H9 (cell line): ENCODE data around the gene COL11A1. TPM values are rescaled to one million over a fixed set of nuclear protein-coding genes. Genes with fewer than 3 reads are reported as not detected.

Experiments
- DNase-seq: peaks from one replicate; pipeline ENCODE4 v3.0.0-alpha.2; 2017
- H2AFZ ChIP-seq: one replicate; pipeline ENCODE4 v1.6.1; 2013; ENCODE audit warnings: mild to moderate bottlenecking, low read length, control low read depth, moderate library complexity
- H2AK5ac ChIP-seq: 2 replicates; pipeline ENCODE4 v1.6.1; 2013; ENCODE audit warnings: low read length, control low read depth, mixed read lengths; ENCODE audit not compliant: insufficient read length
- H2BK120ac ChIP-seq: one replicate; pipeline ENCODE4 v1.6.1; 2013; ENCODE audit warnings: low read depth, mild to moderate bottlenecking, low read length, control low read depth, inconsistent platforms; ENCODE audit not compliant: poor library complexity, severe bottlenecking
- H2BK12ac ChIP-seq: 2 replicates; pipeline ENCODE4 v1.6.1; 2013; ENCODE audit warnings: low read length, control low read depth, mixed read lengths, low read depth; ENCODE audit not compliant: insufficient read length
- H2BK15ac ChIP-seq: 2 replicates; pipeline ENCODE4 v1.6.1; 2013; ENCODE audit warnings: low read depth, low read length, control low read depth
- H2BK20ac ChIP-seq: one replicate; pipeline ENCODE4 v1.6.1; 2013; ENCODE audit warnings: low read depth, mild to moderate bottlenecking, low read length, control low read depth, inconsistent platforms; ENCODE audit not compliant: poor library complexity, severe bottlenecking
- H2BK5ac ChIP-seq: 2 replicates; pipeline ENCODE4 v1.6.1; 2013; ENCODE audit warnings: low read length, control low read depth, mixed read lengths; ENCODE audit not compliant: insufficient read length
- H3K14ac ChIP-seq: 2 replicates; pipeline ENCODE4 v1.6.1; 2013; ENCODE audit warnings: low read length, control low read depth; ENCODE audit not compliant: insufficient read depth
- H3K18ac ChIP-seq: 2 replicates; pipeline ENCODE4 v1.6.1; 2013; ENCODE audit warnings: low read depth, mild to moderate bottlenecking, mixed read lengths, low read length, control low read depth; ENCODE audit not compliant: insufficient read length
- H3K23ac ChIP-seq: 2 replicates; pipeline ENCODE4 v1.6.1; 2013; ENCODE audit warnings: low read length, control low read depth, mixed read lengths, low read depth; ENCODE audit not compliant: insufficient read length
- H3K23me2 ChIP-seq: 2 replicates; pipeline ENCODE4 v1.6.1; 2013; ENCODE audit warnings: low read depth, mild to moderate bottlenecking, mixed read lengths, low read length, control low read depth; ENCODE audit not compliant: insufficient read length, poor library complexity, severe bottlenecking
- H3K27ac ChIP-seq: 2 replicates; pipeline ENCODE4 v1.5.1; 2013; ENCODE audit warnings: low read length, control low read depth, mixed read lengths, low read depth; ENCODE audit not compliant: insufficient read length
- H3K27me3 ChIP-seq: 2 replicates; pipeline ENCODE4 v1.6.1; 2013; ENCODE audit warnings: low read length, control low read depth, inconsistent platforms; ENCODE audit not compliant: insufficient read depth
- H3K4ac ChIP-seq: 2 replicates; pipeline ENCODE4 v1.6.1; 2013; ENCODE audit warnings: low read depth, mild to moderate bottlenecking, control low read depth, inconsistent platforms, low read length, moderate library complexity
- H3K4me1 ChIP-seq: 2 replicates; pipeline ENCODE4 v1.6.1; 2013; ENCODE audit warnings: low read length, control low read depth, inconsistent platforms; ENCODE audit not compliant: insufficient read depth
- H3K4me2 ChIP-seq: 2 replicates; pipeline ENCODE4 v1.6.1; 2013; ENCODE audit warnings: low read length, control low read depth, mixed read lengths; ENCODE audit not compliant: insufficient read length, insufficient read depth
- H3K56ac ChIP-seq: 2 replicates; pipeline ENCODE4 v1.6.1; 2013; ENCODE audit warnings: low read depth, mild to moderate bottlenecking, mixed read lengths, low read length, control low read depth; ENCODE audit not compliant: insufficient read length
- H3K79me1 ChIP-seq: 2 replicates; pipeline ENCODE4 v1.6.1; 2013; ENCODE audit warnings: low read depth, mild to moderate bottlenecking, moderate library complexity, low read length, control low read depth, inconsistent platforms; ENCODE audit not compliant: insufficient read depth, poor library complexity, severe bottlenecking
- H3K79me2 ChIP-seq: 2 replicates; pipeline ENCODE4 v1.6.1; 2013; ENCODE audit warnings: low read length, control low read depth, inconsistent platforms; ENCODE audit not compliant: insufficient read depth
- H3K9ac ChIP-seq: 2 replicates; pipeline ENCODE4 v1.6.1; 2013; ENCODE audit warnings: low read length, control low read depth, mixed read lengths; ENCODE audit not compliant: insufficient read length; ENCODE audit errors: extremely low read depth
- H3K9me3 ChIP-seq: one replicate; pipeline ENCODE4 v1.6.1; 2013; ENCODE audit warnings: low read depth, low read length, inconsistent platforms; ENCODE audit not compliant: control insufficient read depth
- H3T11ph ChIP-seq: one replicate; pipeline ENCODE4 v1.6.1; 2013; ENCODE audit warnings: mild to moderate bottlenecking, low read length, control low read depth, inconsistent platforms
- H4K20me1 ChIP-seq: one replicate; pipeline ENCODE4 v1.6.1; 2013; ENCODE audit not compliant: control insufficient read depth, insufficient read length, insufficient read depth
- H4K5ac ChIP-seq: 2 replicates; pipeline ENCODE4 v1.6.1; 2013; ENCODE audit warnings: low read depth, mild to moderate bottlenecking, mixed read lengths, low read length, control low read depth; ENCODE audit not compliant: insufficient read length
- H4K8ac ChIP-seq: replicated peaks from 2 replicates; pipeline ENCODE4 v1.6.1; 2013; ENCODE audit warnings: low read length, control low read depth, mixed read lengths, low read depth; ENCODE audit not compliant: insufficient read length
- H4K91ac ChIP-seq: 2 replicates; pipeline ENCODE4 v1.6.1; 2013; ENCODE audit warnings: low read depth, mild to moderate bottlenecking, moderate library complexity, mixed read lengths, low read length, control low read depth; ENCODE audit not compliant: insufficient read length
- H3K27ac Mint-ChIP-seq, 3 experiments: 2 replicates in 2 of 3; 3 replicates in 1 of 3; pipeline ENCODE4 v1.8.0; 2020 to 2021; ENCODE audit warnings: mixed read lengths in 3 of 3, mild to moderate bottlenecking in 1 of 3, moderate library complexity in 1 of 3
- H3K27me3 Mint-ChIP-seq: 2 replicates; pipeline ENCODE4 v1.8.0; 2021; ENCODE audit warnings: low read depth, mild to moderate bottlenecking, moderate library complexity, mixed read lengths
- H3K36me3 Mint-ChIP-seq, 3 experiments: 2 replicates in 2 of 3; 3 replicates in 1 of 3; pipeline ENCODE4 v1.8.0; 2020 to 2021; ENCODE audit warnings: low read depth in 3 of 3, mixed read lengths in 3 of 3; ENCODE audit not compliant: insufficient read depth in 1 of 3
- H3K4me1 Mint-ChIP-seq, 2 experiments: 2 replicates each; pipeline ENCODE4 v1.8.0; 2020; ENCODE audit warnings: mixed read lengths in 2 of 2
- H3K4me3 Mint-ChIP-seq, 2 experiments: 2 replicates in 1 of 2; 3 replicates in 1 of 2; pipeline ENCODE4 v1.8.0; 2020 to 2021; ENCODE audit warnings: mild to moderate bottlenecking in 2 of 2, mixed read lengths in 2 of 2, moderate library complexity in 1 of 2
- H3K9me3 Mint-ChIP-seq, 2 experiments: 2 replicates in 1 of 2; 3 replicates in 1 of 2; pipeline ENCODE4 v1.8.0; 2020; ENCODE audit warnings: mild to moderate bottlenecking in 2 of 2, mixed read lengths in 2 of 2, moderate library complexity in 1 of 2
- CTCF ChIP-seq: fragments of 200-600 bp; sonication (generic); conservative IDR thresholded peaks from 3 replicates; pipeline ENCODE4 v1.8.0; 2021; ENCODE audit warnings: antibody characterized with exemption, mild to moderate bottlenecking
- WGBS: extraction: QIAGEN DNeasy Blood & Tissue Kit; methylation state at CpG from one replicate; pipeline ENCODE4 v1.1.7; 2013; ENCODE audit warnings: missing lambda C conversion rate, low lambda C conversion rate, mixed read lengths; ENCODE audit not compliant: insufficient read length; ENCODE audit errors: extremely low coverage; 5-methylcytosine and 5-hydroxymethylcytosine counted together
- total RNA-seq: library from RNA; stranded (reverse); gene quantifications from 2 replicates; pipeline ENCODE4 v1.2.1, GENCODE V29; 2021

COL11A1 gene
- total RNA-seq, 1 experiment from 2014 or later = 7.5 TPM

- H3K9me3 ChIP-seq = no peaks in the 10 kb centered on the region
- H3K9ac ChIP-seq = no peak overlapping the region
- H3K79me1 ChIP-seq = no peaks in the 10 kb centered on the region
- H3K4me3 Mint-ChIP-seq = no peak overlapping the region
- H2AK5ac ChIP-seq = no peak overlapping the region
- H3K4ac ChIP-seq = no peak overlapping the region
- H3K9me3 Mint-ChIP-seq = peaks cover 0 to 9% of the 10 kb centered on the region in 2 experiments; a peak in 1 of 5 replicates
- H4K91ac ChIP-seq = no peak overlapping the region
- no peak overlapping the region for H2BK5ac ChIP-seq
- DNase-seq = no peak
- no peak overlapping the region for H3K23ac ChIP-seq
- no CpG with 5 or more reads among the region's 2 CpGs for WGBS
- no peaks in the 10 kb centered on the region for H3K23me2 ChIP-seq
- no peak overlapping the region for H2AFZ ChIP-seq
- H3K56ac ChIP-seq = no peak overlapping the region
- H2BK12ac ChIP-seq = no peak overlapping the region
- peaks cover 0 to 7% (median 0%) of the 10 kb centered on the region in 3 experiments; a peak in 2 of 7 replicates for H3K36me3 Mint-ChIP-seq
- no peak overlapping the region for H3K27ac ChIP-seq
- no peak for TF ChIP-seq CTCF
- H4K20me1 ChIP-seq = no peaks in the 10 kb centered on the region
- H3K79me2 ChIP-seq = no peaks in the 10 kb centered on the region
- no peak overlapping the region for H4K8ac ChIP-seq
- no peak overlapping the region for H4K5ac ChIP-seq
- no peak overlapping the region for H3K18ac ChIP-seq
- no peaks in the 10 kb centered on the region; a peak in 2 of 4 replicates for H3K4me1 Mint-ChIP-seq
- no peak overlapping the region for H3T11ph ChIP-seq
- no peak overlapping the region for H3K27ac Mint-ChIP-seq
- H3K4me2 ChIP-seq = no peak overlapping the region
- H2BK120ac ChIP-seq = no peak overlapping the region
- no peaks in the 10 kb centered on the region for H3K27me3 Mint-ChIP-seq
- H2BK20ac ChIP-seq = no peak overlapping the region
- H2BK15ac ChIP-seq = no peak overlapping the region
- no peak overlapping the region for H3K14ac ChIP-seq
- H3K4me1 ChIP-seq = no peaks in the 10 kb centered on the region
- no peaks in the 10 kb centered on the region for H3K27me3 ChIP-seq
Observed at GRCh38 chr1:103120981-103121380, 12.7 kb upstream of the COL11A1 start.
